AG04449 (cell line): Measurements from ENCODE around the gene ETS1.
A peak's percentile ranks its signal among the peaks of the same experiment; 100 is the strongest.

Experiments
- CTCF ChIA-PET: fragments of 350-600 bp; formaldehyde crosslinking; extraction: SDS; loops from one replicate; lab custom pipeline; 2021; ENCODE audit warnings: antibody characterized with exemption; lab: Yijun Ruan, JAX
- POLR2A ChIA-PET: fragments of 400-600, 350-600 bp; formaldehyde crosslinking; extraction: SDS; loops from one replicate; lab custom pipeline; 2020; ENCODE audit warnings: antibody characterized with exemption, inconsistent platforms; lab: Yijun Ruan, JAX
- DNase-seq: peaks from one replicate; pipeline ENCODE4 v3.0.0-alpha.2; 2010; ENCODE audit warnings: low read depth, low spot score
- H3K4me3 ChIP-seq: 2 replicates; pipeline ENCODE4 v1.5.1; 2011; ENCODE audit warnings: low read depth, mild to moderate bottlenecking, control low read depth, low read length
- TF ChIP-seq, protein P1 (sequence below): IDR thresholded peaks from one replicate; pipeline ENCODE4 v1.5.1; 2011; ENCODE audit warnings: mild to moderate bottlenecking, moderate library complexity, low read length, control low read depth, inconsistent platforms; ENCODE audit not compliant: insufficient read depth; ENCODE audit errors: missing control alignments

Gene ETS1, protein sequence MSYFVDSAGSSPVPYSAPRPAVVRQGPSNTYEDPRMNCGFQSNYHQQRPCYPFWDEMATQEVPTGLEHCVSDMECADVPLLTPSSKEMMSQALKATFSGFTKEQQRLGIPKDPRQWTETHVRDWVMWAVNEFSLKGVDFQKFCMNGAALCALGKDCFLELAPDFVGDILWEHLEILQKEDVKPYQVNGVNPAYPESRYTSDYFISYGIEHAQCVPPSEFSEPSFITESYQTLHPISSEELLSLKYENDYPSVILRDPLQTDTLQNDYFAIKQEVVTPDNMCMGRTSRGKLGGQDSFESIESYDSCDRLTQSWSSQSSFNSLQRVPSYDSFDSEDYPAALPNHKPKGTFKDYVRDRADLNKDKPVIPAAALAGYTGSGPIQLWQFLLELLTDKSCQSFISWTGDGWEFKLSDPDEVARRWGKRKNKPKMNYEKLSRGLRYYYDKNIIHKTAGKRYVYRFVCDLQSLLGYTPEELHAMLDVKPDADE

DNA sequence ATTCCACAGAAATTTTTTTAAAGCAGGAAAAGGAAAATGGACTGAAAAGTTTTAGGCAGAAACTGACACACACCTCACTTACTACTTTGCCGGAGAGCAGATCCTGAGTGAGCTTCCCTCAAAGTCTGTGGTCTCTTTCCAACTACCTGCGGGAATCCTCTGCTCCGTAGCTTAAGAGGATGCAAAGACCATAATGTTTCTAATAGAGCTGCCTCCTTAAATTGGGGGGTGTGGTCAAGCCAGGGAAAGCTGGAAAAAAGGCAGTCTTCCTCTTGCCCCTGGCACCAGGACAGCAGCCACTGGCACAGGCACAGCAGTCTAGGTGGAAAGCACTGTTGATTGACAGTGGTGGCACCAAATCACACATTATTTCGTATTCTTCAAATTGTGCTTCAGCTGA lies at the start of gene ETS1:
ETS1 (minus strand) TSS at position 144 of the 400 bp plus-strand sequence. CDS start 14,428 bp downstream, outside the sequence.
- no peak within 1 kb of the TSS for H3K4me3 ChIP-seq
- no peak for DNase-seq
- TF ChIP-seq, protein P1, sequence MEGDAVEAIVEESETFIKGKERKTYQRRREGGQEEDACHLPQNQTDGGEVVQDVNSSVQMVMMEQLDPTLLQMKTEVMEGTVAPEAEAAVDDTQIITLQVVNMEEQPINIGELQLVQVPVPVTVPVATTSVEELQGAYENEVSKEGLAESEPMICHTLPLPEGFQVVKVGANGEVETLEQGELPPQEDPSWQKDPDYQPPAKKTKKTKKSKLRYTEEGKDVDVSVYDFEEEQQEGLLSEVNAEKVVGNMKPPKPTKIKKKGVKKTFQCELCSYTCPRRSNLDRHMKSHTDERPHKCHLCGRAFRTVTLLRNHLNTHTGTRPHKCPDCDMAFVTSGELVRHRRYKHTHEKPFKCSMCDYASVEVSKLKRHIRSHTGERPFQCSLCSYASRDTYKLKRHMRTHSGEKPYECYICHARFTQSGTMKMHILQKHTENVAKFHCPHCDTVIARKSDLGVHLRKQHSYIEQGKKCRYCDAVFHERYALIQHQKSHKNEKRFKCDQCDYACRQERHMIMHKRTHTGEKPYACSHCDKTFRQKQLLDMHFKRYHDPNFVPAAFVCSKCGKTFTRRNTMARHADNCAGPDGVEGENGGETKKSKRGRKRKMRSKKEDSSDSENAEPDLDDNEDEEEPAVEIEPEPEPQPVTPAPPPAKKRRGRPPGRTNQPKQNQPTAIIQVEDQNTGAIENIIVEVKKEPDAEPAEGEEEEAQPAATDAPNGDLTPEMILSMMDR, result no peak
- ChIA-PET CTCF (interaction anchor here (0.8 to 2.1 kb wide), 4 partner anchors 11 to 430 kb away, joined by 3 to 6 read pairs (median 3); no protein-coding TSS in a partner anchor), POLR2A (no interaction called here)

DNA sequence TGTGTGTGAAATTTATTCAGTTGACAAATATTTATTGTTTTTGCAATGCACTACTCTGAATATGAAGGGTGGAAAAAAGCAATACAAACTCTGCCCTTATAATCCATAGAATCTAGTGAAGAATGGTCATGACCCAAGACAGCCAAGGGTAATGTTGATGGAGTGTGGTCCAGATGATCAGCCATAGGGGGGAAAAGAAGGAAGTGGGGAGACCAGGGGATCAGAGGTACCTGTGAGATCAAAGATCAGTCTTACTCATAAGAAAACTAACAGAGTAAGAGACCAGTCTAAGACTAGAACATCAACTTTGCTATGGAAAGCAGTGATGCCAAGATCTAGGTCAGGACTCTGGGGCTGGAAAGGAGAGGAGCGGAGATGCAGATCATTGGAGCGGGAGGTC lies 47.0 kb upstream of the ETS1 start:
- TF ChIP-seq, protein P1, result no peak
- ChIA-PET POLR2A (no interaction called here), CTCF (interaction anchor here (0.7 to 8.3 kb wide), 12 partner anchors 11 to 604 kb away, joined by 3 to 490 read pairs (median 34); no protein-coding TSS in a partner anchor)
- no peak overlapping the region for H3K4me3 ChIP-seq
- no peak for DNase-seq

DNA sequence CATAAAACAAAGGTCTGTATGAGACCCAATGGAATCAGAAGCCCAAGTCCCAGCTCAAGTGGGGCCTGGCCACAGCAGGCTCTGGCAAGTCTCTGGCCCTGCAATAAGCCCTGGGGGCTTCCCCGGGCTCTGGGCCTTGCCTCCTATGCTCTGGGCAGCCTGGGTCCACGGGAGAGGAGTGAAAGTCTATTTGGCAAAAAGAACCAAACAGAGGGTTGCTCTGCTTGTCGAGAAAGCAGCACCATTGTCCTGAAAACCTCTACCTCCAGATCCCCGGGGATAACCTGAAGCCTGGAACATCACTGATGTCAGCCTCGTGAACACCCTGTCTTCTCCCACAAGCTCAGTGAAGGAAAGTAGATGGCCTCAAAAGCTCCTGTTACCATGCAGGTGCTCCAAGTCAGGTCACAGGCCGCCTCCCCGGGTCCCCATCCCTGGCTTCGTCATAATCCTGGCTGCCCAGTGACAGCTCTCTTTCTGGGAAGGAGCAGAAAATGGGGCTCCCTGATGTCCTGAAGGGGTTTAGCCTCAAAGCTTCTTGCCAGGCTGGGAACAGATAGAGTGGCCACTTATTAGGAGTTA lies 46.1 kb upstream of the ETS1 start:
- POLR2A ChIA-PET, result no interaction called here
- CTCF ChIA-PET, result interaction anchor here (0.7 to 8.3 kb wide), 24 partner anchors 11 to 603 kb away, joined by 3 to 490 read pairs (median 30); no protein-coding TSS in a partner anchor
- no peak overlapping the region for H3K4me3 ChIP-seq
- DNase-seq, result no peak
- TF ChIP-seq, protein P1, result no peak

DNA sequence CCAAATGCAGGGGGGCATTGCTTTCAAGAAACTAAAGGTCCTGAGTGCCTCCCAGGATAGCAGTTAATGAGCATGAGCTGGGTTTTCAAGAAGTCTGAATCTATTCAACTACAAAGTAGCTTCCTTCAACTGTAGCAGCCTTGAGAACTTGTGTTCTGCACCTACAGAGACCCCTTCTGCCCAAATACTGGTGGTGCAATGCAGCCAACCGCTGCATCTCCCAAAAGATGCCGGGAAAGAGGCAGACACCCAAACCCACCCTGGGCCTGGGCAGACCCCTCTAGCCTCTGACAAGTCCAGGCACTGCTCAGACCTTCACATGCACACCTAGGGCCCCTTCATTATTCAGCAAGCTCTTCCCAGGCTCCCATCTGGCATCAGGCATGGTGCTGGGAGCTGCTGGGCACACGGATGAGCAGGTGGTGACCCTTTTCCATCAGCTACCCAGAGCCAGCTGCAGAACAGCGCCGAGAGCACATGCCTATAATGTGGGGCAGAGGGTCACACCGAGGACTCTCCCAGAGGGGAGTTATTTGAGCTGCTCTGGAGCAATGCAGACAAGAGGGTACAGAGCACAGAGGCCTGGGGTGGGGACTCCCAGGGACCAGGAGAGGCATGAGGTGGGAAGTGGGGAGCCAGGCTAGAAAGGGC lies 44.9 kb upstream of the ETS1 start:
- ChIA-PET POLR2A (interaction anchor here (0.6 to 1.1 kb wide), 2 partner anchors 62 to 345 kb away, joined by 3 read pairs; partner anchors contain the start of gene FLI1), CTCF (interaction anchor here (0.6 to 8.3 kb wide), 54 partner anchors 8 to 602 kb away, joined by 3 to 490 read pairs (median 6); no protein-coding TSS in a partner anchor)
- DNase-seq, result no peak
- no peak overlapping the region for H3K4me3 ChIP-seq
- TF ChIP-seq, protein P1, result peak; percentile 84

DNA sequence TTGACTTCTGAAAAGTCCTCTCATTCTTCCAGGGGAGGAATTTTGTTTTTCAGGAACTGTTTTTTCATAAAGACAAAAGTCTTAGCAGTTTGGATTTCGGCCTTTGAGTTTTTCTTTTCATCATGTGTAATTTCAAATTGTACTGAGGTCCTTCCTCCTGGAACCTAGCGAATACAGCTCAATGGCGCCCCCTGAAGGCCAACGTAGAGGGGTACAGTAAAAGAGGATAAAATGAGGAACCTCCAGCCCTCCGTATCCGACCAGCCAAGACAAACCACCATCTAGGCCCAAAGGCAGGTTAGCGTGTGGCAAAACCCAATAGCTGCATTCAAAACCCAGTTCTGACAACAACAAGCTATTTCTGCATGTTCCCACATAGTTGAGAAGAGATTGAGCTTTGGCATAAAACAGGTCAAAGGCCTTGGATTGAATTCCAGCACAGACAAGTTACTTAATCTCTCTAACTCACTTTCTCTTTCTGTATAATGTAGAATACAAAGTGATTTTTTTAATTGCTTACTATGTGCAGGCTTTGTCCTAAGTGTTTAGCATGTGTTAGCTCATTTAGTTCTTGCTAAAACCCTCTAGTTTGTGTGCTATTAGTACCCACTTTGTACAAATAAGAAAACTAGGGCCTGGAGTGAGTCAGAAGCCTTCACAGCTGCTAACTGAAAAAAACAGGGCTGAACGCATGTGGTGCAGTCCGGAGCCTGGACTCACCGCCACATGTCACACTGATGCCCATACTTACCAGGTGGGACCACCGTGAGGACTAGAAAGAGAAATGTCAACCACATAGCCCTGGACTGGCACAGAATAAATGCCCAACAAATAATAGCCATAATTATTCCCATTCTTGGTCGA lies 43.2 kb upstream of the ETS1 start:
- POLR2A ChIA-PET, result no interaction called here

More for the DNA sequence above, 43.2 kb upstream of the ETS1 start:
- CTCF ChIA-PET, result interaction anchor here (0.6 to 8.3 kb wide), 86 partner anchors 9 to 601 kb away, joined by 3 to 490 read pairs (median 5); no protein-coding TSS in a partner anchor
- TF ChIP-seq, protein P1, result peak; percentile 66
- H3K4me3 ChIP-seq, result no peak overlapping the region
- peak; percentile 31 for DNase-seq
